Transverse colon (tissue), 4 donors: Measurements from ENCODE around the gene SGMS2.

Source experiments
- CTCF ChIP-seq, 5 experiments: fragments of 200-600 bp in 3 of 5; fragments of 450-650 bp in 2 of 5; sonication (generic) in 3 of 5; IDR thresholded peaks; 1 replicate in 2 of 5; 2 replicates in 3 of 5; pipeline ENCODE4 v1.5.1; 2016 to 2017; ENCODE audit warnings: antibody characterized with exemption in 5 of 5, inconsistent platforms in 3 of 5, mild to moderate bottlenecking in 2 of 5, moderate library complexity in 1 of 5
- POLR2A ChIP-seq: fragments of 450-650 bp; IDR thresholded peaks from one replicate; pipeline ENCODE4 v1.6.1; 2016; ENCODE audit warnings: antibody characterized with exemption, mild to moderate bottlenecking, moderate library complexity
- POLR2AphosphoS5 ChIP-seq, 3 donors: sonication (generic); formaldehyde crosslinking; IDR thresholded peaks; one replicate each; pipeline ENCODE4 v1.6.1; 2016; ENCODE audit warnings: antibody characterized with exemption in 3 of 3

- TF ChIP-seq CTCF (IDR thresholded peaks at IDR 0.05) (no peak), POLR2A (no peak), POLR2AphosphoS5 (IDR thresholded peaks at IDR 0.05) (no peak)
These were observed 78.0 kb downstream of the SGMS2 start for GRCh38 chr4:107902715-107903114.
